GM20000 (cell line): Measurements from ENCODE around the gene BANF2.

Experiments used
- DNase-seq: peaks from one replicate; pipeline ENCODE4 v3.0.0; 2012; ENCODE audit warnings: low spot score
- TF ChIP-seq, protein P1 (sequence below): IDR thresholded peaks from 2 replicates; pipeline ENCODE4 v1.5.1; 2012; ENCODE audit warnings: mild to moderate bottlenecking, control low read depth; ENCODE audit errors: extremely low read depth, missing control alignments

BANF2 gene

DNA sequence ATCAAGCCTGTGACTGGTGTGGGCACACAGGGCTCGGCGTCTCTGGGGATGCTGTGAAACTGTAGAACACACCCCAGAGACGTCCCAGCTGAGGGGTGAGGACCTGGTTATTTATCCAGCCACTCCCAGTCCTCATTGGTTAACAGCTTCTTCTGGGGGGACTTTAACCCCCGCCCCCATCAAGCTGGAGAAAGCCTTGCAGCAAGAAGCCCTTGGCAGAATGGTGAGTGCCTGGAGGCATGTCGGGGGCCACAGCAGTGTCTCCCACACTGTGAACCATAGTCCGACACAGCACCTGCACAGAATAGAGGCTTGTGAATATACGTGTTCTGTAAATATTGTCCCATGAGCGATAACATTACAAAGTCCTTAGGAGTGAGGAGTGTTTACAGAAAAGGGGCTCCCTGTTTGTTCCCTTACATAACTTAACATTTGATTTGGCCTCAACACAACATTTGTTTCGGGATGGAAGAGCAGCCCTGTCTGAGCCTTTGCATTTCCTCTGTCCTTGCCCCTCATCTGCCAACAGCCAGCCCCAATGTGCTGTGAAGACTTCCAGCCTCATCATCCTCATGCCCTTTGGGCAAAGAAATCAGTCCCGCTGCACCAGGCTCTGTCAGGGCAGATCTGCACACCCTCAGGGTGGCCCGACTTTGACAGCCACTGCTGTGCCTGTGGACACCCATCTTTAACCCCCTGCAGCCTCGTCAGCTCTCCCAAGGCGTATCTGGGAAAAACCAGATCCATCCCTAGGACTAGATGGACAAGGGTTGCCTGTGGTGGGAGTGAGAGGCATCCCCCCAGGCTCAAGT, 15.5 kb upstream of the BANF2 start:
- TF ChIP-seq, protein P1, sequence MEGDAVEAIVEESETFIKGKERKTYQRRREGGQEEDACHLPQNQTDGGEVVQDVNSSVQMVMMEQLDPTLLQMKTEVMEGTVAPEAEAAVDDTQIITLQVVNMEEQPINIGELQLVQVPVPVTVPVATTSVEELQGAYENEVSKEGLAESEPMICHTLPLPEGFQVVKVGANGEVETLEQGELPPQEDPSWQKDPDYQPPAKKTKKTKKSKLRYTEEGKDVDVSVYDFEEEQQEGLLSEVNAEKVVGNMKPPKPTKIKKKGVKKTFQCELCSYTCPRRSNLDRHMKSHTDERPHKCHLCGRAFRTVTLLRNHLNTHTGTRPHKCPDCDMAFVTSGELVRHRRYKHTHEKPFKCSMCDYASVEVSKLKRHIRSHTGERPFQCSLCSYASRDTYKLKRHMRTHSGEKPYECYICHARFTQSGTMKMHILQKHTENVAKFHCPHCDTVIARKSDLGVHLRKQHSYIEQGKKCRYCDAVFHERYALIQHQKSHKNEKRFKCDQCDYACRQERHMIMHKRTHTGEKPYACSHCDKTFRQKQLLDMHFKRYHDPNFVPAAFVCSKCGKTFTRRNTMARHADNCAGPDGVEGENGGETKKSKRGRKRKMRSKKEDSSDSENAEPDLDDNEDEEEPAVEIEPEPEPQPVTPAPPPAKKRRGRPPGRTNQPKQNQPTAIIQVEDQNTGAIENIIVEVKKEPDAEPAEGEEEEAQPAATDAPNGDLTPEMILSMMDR = no peak
- DNase-seq = no peak

DNA sequence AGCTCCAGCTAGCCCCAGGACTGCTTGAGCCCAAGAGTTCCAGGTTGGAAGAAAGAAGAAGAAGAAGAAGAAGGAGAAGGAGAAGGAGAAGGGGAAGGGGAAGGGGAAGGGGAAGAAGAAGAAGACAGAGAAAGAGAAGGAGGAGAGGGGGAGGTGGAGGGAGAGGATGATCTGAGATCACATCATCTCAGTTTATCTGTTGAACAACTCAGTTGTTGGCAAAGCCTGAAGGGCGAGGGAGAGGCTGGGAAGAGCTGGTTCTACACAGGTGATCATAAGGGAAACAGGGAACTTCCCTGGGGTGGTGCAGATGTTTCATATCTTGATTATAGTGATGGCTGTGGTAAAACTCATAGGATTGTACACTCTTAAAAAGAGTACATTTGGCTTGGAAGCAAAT, 14.6 kb upstream of the BANF2 start:
- TF ChIP-seq, protein P1 = no peak
- DNase-seq = no peak

DNA sequence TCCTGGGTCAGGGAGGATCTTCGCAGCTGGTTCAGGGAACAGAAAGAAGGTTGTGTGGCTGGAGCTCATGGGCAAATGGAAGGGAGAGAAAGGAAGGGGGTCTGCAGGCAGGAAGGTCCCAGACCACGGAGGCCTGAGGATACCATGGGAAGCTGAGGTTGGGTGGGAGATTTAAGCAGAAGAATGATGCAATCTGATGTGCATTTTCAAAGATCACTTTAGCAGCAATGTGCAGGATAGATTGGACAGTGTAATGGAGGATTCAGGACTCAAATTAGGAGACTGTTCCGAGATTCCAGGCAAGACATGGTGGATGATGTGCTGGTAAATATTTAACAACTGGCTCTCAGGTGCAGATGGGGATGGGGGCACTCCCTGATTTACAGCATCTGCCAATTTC, 12.0 kb upstream of the BANF2 start:
- no peak for DNase-seq
- TF ChIP-seq, protein P1 = no peak

DNA sequence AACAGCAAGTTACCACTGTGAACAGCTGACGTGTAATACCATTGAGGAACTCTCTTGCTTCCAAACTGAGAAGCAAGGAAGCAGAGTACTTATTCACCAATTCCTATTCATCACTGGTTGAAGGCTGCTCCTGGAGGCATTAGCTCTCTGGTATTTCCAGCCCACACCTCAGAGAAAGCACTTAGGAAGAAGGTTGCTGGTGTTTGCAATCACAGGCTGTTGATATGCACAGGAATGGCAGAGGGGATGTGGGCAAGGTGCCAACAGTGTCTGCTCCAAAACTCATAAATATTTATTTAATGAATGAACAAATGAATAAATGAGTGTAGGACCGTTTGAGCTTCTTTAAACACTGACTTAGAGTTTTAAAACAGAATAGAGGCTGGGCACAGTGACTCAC, 10.8 kb upstream of the BANF2 start:
- DNase-seq = no peak
- TF ChIP-seq, protein P1 = no peak

DNA sequence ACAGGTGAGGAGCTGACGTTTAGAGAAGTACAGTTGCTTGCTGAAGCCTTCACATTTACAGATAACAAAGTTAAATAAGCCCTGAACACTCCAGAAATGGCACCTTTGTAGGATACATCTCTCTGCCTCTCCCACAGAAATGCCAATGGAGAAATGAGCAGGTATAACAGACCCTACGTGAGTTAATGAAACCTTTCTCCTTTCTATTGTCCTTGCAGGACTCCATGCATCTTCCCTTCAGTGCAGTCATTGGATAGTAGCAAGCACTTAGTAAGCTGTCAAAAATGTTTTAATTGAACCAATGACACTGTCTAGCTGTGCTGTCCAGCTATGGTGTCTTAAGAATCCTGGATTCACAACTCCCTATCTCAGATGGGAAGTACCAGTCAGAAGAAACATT, 9.6 kb upstream of the BANF2 start:
- no peak for DNase-seq
- TF ChIP-seq, protein P1 = no peak

DNA sequence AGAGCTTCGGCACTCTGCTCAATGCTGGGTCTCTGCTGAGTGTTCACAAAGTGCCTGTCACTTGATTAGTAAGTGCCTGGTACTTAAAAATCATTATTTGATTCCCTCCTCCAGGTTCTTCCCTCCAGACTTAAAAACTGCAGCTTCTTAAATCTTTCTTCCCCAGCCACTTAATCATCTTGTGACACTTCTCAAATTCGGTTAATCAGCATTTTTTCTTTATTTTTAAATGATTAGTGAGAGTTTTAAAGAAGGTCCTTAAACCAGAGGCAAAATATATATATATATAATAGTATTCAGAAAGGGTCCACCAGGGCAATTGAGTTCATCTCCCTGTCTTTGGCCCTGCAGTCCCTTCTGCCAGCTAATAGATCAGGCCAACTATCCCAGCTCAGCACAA, 8.0 kb upstream of the BANF2 start:
- TF ChIP-seq, protein P1 = no peak
- no peak for DNase-seq

DNA sequence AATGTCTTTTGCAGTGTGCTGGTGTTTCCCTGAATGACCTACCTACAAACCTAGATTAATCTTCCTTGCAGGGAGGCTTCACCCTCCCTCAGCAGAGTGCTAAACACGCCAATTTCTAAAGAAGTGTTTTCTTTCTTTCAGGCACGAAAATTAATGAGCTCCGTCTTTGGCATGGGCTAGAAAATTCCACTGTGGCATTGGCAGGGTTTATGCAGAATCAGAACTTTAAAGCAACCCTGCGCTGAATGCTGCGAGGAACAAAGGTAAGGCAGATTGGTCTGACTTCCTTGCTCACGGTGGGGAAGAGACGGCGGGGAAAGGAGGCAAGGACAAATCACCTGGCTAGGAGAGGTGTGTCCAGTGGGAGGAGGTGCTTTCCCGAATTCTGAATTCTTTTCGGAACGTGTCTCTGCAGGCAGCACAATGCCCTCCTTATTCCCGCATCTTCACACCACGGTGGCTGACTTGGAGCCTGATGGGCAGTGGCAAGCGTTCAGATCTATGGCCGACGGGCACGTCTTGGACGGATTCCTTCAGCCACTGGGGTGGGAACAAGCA, 6.2 kb upstream of the BANF2 start:
- TF ChIP-seq, protein P1 = no peak
- DNase-seq = no peak
